ENCODE data around the gene KIF5B.

- no peak for TF ChIP-seq EZH2 (IDR thresholded peaks at IDR 0.05; ENCODE audit: low read length, missing control alignments)
- no peak for TF ChIP-seq CTCF (conservative IDR thresholded peaks at IDR 0.05 in 1 of 2, IDR thresholded peaks at IDR 0.05 in 1 of 2; ENCODE audit: low read depth in 1 of 2, low read length in 2 of 2)
Measured at GRCh38 chr10:32046151-32046550, 10.1 kb downstream of the KIF5B start.
